ENCODE results near the gene MAP2K5.

DNA sequence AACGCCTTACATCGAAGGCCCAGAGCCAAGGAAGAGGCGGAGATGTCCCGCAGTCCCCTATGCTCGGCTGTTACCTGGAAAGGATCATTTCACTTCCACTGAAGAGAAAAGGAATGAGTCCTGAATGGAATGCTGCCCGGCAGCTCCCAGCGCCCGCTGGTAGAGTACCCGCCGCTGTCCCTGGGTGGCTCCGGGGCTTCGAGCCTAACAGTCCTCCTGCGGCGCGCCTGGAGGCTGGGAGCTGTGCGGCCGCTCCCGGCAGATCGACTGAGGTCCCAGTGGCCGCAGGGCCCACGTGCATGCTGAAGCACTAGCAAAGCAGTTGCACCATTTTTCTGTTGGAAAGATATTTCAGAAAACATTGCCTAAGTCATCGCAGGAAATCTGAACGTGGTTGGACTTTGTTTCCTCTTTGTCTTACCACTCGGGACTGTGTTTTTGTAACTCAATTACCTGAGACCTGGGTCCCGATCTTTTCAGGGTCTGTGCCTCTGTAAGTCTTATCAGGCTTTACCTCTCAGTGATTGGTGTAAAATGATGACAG is 296.4 kb downstream of the MAP2K5 start:
- TF ChIP-seq, protein P1, sequence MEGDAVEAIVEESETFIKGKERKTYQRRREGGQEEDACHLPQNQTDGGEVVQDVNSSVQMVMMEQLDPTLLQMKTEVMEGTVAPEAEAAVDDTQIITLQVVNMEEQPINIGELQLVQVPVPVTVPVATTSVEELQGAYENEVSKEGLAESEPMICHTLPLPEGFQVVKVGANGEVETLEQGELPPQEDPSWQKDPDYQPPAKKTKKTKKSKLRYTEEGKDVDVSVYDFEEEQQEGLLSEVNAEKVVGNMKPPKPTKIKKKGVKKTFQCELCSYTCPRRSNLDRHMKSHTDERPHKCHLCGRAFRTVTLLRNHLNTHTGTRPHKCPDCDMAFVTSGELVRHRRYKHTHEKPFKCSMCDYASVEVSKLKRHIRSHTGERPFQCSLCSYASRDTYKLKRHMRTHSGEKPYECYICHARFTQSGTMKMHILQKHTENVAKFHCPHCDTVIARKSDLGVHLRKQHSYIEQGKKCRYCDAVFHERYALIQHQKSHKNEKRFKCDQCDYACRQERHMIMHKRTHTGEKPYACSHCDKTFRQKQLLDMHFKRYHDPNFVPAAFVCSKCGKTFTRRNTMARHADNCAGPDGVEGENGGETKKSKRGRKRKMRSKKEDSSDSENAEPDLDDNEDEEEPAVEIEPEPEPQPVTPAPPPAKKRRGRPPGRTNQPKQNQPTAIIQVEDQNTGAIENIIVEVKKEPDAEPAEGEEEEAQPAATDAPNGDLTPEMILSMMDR (conservative IDR thresholded peaks at IDR 0.05 in 1 of 2, IDR thresholded peaks at IDR 0.05 in 1 of 2; ENCODE audit: extremely low read depth in 1 of 2, insufficient read depth in 1 of 2, low read depth in 1 of 2, low read length in 2 of 2), result no peak
- no peak for TF ChIP-seq EZH2 (IDR thresholded peaks at IDR 0.05; ENCODE audit: borderline replicate concordance, low read length)
